HL-60 (cell line): ENCODE results near the gene BDNF.

ENCODE experiments used
- GABPA ChIP-seq: IDR thresholded peaks from 2 replicates; pipeline ENCODE4 v1.6.1; 2012; ENCODE audit warnings: low read depth
- POLR2AphosphoS5 ChIP-seq: IDR thresholded peaks from 2 replicates; pipeline ENCODE4 v1.6.1; 2012; ENCODE audit warnings: low read depth
- REST ChIP-seq: IDR thresholded peaks from 2 replicates; pipeline ENCODE4 v1.6.1; 2012; ENCODE audit warnings: low read depth; ENCODE audit not compliant: insufficient replicate concordance
- SPI1 ChIP-seq: IDR thresholded peaks from 2 replicates; pipeline ENCODE4 v1.6.1; 2012; ENCODE audit warnings: low read depth, mild to moderate bottlenecking, borderline replicate concordance
- TF ChIP-seq, protein P1 (sequence below): IDR thresholded peaks from one replicate; pipeline ENCODE4 v1.5.1; 2011; ENCODE audit warnings: low read length, control low read depth, inconsistent platforms; ENCODE audit not compliant: insufficient read depth

DNA sequence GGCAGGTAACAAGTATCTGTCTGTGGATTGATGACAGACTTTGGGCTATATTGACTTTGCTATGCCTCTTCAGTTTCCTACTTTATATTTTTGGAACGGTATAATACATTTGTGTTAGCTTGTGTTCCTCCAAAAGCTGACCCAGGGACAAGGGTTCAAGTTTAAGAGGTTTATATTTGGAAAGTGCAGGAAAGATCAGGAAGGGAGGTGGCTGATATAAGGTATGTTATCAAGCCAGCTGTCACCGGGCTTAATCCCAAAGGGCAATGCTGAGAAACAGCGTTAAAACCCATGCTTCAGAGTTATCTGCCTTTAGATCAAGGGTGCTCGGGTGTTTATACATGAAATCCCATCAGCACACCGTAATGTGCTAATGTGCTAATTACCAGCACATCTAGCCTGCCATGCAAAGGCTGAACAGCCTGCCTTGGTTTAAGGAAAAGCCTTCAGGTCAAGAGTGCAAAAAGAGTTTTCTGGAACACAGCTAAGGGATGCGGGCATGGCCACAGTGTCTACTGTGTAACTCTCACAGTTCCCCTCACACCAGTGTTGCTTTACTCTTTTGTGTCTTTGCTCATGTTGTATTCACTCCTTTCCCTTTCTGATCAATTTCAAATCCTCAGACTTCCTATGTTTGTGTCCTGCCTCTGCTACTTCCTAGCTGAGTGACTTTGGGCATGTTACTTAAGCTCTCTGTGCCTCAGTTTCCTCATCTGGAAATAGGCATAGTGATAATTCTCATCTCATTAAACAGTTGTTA is 77.5 kb downstream of the BDNF start:
- TF ChIP-seq, protein P1, sequence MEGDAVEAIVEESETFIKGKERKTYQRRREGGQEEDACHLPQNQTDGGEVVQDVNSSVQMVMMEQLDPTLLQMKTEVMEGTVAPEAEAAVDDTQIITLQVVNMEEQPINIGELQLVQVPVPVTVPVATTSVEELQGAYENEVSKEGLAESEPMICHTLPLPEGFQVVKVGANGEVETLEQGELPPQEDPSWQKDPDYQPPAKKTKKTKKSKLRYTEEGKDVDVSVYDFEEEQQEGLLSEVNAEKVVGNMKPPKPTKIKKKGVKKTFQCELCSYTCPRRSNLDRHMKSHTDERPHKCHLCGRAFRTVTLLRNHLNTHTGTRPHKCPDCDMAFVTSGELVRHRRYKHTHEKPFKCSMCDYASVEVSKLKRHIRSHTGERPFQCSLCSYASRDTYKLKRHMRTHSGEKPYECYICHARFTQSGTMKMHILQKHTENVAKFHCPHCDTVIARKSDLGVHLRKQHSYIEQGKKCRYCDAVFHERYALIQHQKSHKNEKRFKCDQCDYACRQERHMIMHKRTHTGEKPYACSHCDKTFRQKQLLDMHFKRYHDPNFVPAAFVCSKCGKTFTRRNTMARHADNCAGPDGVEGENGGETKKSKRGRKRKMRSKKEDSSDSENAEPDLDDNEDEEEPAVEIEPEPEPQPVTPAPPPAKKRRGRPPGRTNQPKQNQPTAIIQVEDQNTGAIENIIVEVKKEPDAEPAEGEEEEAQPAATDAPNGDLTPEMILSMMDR: no peak
- TF ChIP-seq GABPA (no peak), POLR2AphosphoS5 (no peak), REST (no peak), SPI1 (no peak)
